GM18867 (cell line): ENCODE results near the gene SIAH3.
"Not testable (repeated sequence)": the region's sequence is repeated elsewhere in the genome, so short reads cannot be mapped to it uniquely, and the experiment has no call there.

Experiments
- ATAC-seq: cut with Tn5 transposase; IDR thresholded peaks from one replicate; pipeline ENCODE4 v1.9.1; 2021; ENCODE audit warnings: mild to moderate bottlenecking, moderate library complexity; ENCODE audit not compliant: unreplicated experiment

The SIAH3 gene

GRCh38 chr13:45851171-45851921 is at the start of gene SIAH3:
Gene SIAH3, minus strand, starts transcription at chr13:45851753. Its CDS starts 124 bp downstream, at chr13:45851629.
- no peak for ATAC-seq

DNA sequence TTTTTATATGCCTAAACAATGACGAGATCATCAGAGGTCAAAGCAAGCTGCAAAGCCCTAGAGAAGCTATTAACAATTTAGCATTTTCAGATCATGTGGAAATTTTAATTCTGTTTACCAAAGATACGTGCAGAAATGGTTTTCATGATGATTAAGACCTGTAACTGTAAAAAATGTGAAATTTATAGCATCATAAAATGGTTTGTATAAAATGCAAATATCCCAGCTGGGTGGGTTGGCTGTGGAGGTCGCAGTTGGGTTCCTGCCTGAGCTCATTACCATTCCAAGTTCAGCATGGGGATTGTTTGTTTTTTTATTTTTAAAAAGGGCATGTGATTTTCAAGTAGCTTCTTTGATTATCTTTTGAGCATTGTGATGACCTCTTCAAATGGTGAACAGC is 47.9 kb upstream of the SIAH3 start:
- ATAC-seq, result no peak

DNA sequence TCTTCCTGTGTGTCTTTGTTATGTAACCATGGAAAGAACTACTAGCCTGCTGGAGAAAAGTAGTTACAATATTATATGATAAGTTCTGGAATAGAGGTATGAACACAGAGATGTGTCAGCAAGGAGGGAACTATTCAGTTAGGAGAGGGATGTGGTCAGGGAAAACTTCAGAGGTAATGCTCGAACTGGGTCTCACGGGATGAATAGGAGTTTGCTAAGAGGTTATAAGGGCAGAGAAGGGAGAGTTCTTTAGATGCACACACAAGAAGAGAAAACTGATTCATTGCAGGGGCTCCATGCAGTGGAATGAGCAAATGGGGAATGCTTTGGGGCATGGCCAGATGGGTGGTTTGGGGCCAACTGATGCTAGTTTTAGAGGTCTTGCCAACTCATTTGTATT is 46.0 kb upstream of the SIAH3 start:
- ATAC-seq, result no peak

DNA sequence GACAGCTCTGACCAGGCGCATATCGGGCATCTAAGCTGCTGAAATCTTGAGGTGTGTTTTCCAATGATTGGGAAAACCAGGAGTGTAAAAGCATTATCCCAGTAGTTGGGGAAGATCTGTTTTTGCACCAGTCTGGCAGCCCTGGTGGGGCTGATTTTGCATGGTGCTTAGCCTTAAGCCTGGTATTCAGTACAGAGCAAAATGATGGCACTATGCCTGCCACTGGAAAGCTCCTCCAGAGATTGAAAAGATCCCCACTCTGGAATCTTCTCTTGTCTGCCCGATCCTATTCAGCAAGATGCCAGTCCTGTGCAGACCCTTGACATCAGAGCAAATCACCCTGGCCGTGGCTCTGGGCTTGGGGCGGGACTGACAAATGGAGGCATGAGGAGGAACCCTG is 44.7 kb upstream of the SIAH3 start:
- no peak for ATAC-seq

GRCh38 chr13:45895881-45896280 is 44.3 kb upstream of the SIAH3 start:
- no peak for ATAC-seq

DNA sequence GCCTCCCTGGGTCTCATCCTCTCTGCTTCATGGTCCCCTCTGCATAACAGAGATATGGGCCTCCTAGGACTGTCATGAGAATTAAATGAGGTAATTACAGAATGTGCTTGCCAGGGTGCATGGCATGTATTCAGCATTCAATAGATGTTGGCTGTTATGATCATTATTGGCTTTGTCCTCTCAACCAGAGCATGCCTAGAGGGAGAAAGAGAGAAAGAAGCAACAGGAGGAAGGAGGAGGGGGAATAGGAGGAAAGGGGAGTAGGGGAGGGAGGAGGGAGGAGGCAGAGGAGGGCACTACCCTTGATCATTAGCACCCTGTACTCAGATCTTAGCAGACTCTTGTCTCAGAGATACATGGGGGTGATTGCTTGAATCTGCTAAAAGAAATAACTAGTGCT is 41.0 kb upstream of the SIAH3 start:
- no peak for ATAC-seq

GRCh38 chr13:45889590-45890243 is 38.2 kb upstream of the SIAH3 start:
- ATAC-seq, result no peak

DNA sequence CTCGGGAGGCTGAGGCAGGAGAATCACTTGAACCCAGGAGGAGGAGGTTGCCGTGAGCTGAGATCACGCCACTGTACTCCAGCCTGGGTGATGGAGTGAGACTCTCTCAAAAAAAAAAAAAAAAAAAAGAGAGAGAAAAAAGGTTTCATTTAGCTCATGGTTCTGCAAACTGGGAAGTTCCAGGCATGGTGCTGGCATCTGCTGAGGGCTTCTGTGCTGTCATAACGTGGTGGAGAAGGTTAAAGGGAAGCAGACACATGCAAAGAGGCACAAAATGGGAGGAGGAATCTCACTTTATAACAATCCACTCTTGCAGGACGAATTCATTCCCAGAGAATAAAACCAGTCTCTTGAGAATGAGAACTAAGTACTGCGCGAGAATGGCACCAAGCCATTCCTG is 34.9 kb upstream of the SIAH3 start:
- no peak for ATAC-seq

GRCh38 chr13:45885194-45885593 is 33.6 kb upstream of the SIAH3 start:
- ATAC-seq, result no peak

DNA sequence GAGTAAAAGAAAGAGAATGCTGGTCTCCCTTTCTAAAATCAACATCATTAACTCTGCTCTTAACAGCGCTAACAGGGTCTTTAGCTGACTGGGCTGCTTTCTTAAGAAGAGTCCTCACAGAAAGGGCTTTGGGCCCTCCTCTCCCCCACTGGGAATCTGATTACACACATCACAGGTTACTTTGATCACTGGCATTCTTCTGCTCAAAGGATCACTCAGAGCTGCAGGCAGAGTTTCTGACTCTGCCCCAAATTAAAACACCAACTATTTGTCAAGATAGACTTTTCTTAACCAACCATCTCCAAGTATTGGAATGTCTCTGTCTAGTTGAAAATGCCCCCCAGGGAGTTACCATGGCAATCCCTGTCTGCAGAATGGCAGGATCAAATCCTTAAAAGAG is 31.1 kb upstream of the SIAH3 start:
- ATAC-seq, result no peak

DNA sequence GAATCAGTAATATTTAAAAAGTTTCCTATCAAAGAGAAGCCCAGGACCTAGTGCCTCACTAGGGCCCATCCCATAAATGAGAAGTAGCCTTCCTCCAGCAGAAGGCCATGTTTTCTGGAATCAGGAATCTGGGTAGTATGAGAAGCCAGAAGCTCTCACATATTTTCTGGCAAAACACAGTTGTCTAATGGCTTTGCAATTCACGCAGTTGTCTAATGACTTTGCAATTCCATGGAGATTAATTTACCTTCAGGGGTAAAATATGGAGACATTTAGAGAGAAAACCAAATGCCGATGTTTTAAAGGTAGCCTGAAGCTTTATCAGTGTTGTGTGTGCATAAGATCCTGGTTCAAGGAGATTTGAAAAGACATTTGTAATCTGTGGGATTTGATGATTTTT is 29.8 kb upstream of the SIAH3 start:
- no peak for ATAC-seq

DNA sequence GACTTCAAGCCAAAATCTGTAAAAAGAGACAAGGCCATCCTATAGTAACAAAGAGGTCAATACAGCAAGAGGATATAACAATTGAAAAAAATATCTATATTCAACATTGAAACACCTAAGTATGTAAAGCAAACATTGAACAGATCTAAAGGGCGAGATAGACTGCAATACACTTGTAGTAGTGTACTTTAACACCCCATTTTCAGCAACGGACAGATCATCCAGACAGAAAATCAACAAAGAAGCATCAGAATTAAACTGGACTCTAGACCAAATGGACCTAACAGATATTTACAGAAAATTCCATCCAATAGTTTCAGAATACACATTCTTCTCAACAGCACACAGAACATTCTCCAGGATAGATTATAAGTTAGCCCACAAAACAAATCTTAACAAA is 28.7 kb upstream of the SIAH3 start:
- no peak for ATAC-seq

GRCh38 chr13:45879666-45880065 is 28.1 kb upstream of the SIAH3 start:
- no peak for ATAC-seq

GRCh38 chr13:45878966-45879365 is 27.4 kb upstream of the SIAH3 start:
- ATAC-seq, result no peak

DNA sequence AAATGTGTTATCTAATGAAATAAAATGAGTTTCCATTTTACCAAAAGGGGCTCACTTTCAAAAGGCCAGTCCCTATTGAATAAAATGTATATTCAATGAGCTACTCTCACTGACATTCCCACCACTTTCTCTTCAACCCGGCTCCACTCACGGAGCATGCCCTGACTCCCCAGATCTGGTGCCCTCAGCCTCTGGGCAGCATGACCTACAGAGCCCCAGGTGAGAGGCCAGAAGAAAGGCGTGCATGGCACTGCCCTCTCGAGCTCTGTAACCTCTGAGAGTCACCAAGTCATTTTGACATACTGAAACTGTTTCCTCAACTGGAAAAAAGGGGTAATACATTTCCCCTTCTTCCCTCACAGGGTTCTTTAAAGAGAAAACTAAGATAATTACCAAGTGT is 25.2 kb upstream of the SIAH3 start:
- ATAC-seq, result no peak

- ATAC-seq, result no peak
Observed at GRCh38 chr13:45875951-45876350, 24.4 kb upstream of the SIAH3 start.

DNA sequence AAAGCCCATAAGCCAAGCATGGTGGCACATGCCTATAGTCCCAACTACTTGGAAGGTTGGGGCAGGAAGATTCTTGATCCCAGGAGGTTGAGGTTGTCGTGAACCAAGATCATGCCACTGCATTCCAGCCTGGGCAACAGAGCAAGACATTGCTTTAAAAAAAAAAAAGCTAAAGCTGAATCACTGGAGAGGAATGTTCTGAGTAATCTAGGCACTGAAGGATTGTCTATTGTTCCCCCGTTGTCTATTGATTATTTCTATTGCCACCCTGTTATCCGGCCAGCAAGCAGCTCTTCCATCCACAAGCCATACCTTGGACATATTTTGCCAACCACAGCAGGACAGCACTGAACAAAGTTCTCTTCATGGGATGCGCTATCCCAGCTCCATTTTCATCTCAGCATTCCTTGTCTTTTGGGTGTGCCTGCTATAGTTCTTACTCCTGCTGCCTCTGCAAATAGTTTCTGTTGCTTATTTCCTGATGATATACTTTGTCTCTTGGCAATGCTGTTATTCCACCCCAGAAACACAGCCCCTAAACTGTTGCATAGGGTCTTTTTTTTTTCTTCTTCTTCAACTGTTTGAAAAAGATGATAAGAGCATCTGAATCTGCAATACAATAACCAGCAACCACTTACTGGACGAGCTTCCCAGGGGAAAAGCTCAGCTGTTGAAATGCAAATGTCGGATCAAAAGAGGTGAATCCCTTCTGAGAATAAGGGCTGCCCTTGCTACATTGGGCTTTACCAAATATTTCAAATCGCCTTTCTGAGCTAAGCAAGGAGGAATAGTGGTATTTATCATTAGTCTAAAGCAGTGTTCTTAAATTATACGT is 22.2 kb upstream of the SIAH3 start:
- ATAC-seq, result no peak

DNA sequence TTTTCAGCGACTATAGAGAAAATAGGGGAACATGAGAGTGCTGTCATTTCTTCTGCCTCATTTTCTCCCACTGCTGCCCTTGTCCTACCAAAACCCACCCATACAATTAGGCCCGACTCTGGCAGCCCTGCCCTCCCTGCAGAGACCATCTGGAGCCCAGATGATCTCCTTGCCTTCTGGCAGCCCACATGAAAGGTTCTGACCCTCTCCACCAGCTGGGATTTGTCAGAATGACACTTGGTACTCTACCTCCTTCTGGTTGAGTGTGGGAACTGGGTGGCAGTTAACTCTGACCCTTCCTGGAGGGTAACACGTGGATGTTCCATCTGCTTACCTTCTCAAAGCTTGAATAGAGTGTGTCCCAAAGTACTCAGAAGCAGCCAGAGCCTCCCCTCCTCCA is 21.0 kb upstream of the SIAH3 start:
- ATAC-seq, result no peak

DNA sequence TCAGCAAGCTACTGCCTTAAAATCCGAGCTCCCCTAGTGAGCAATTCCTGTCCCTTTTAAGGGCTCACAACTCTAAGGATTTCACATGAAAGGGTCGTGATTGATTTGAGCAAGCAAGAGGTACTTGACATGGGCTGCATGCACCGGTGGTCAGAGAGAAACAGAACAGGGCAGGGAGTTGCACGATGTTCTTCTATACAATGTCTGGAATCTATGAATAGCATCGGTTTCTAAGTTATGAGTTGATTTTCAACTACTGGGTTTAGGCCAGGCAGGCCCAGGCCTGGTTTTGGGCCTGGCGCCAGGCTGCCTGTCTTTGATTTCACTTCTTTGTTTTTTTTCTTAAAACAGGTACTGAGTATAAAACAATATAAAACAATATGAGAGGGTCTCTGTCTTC is 19.6 kb upstream of the SIAH3 start:
- ATAC-seq, result not testable (repeated sequence)

- ATAC-seq, result no peak
Observed at GRCh38 chr13:45870232-45870631, 18.7 kb upstream of the SIAH3 start.

GRCh38 chr13:45865414-45865813 is 13.9 kb upstream of the SIAH3 start:
- no peak for ATAC-seq
